Suprapubic skin (tissue), 3 donors: Measurements from ENCODE around the gene MUC4.

Source experiments
- CTCF ChIP-seq, 2 donors: fragments of 200-600 bp in 1 of 2; fragments of 450-650 bp in 1 of 2; sonication (generic) in 1 of 2; IDR thresholded peaks; one replicate each; pipeline ENCODE4 v1.5.1; 2016 to 2019; ENCODE audit warnings: antibody characterized with exemption in 2 of 2, mild to moderate bottlenecking in 1 of 2, moderate library complexity in 1 of 2
- POLR2AphosphoS5 ChIP-seq, 3 donors: sonication (generic); formaldehyde crosslinking; IDR thresholded peaks; one replicate each; pipeline ENCODE4 v1.6.1; 2017; ENCODE audit warnings: antibody characterized with exemption in 3 of 3

DNA sequence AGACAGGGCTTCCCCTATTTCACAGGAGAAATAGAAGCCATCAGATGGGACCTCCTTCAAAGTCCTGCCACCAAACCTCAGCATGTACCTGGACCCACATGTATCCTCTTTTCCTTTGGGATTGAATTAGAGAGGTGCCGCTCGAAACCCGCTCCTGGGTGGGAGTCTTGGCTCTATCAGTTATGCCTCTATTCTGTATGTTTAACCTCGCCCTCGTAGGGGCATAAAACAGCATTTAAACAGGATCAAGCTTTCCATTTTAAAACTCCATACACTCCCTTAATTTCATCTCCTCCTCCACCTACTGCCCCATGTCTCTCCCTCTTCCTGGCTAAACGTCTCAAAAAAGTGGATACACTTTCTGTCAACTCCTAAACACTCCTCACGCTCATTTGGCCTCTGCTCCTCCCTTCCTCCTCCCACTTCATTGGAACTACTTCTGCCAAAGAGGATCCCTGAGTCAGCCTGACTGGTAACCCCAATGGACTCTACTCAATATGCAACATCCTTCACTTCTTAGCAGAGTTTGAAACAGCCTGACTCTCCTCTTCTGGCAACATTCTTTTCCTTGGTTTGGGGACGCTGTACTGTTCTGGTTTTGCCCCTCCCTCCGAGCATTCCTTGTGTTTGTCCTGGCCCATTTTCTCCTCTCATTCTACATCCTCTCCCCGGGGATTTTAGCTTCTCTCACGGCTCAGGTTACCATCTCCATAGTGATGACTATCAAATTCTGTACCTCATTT lies 114.0 kb downstream of the MUC4 start:
- no peak for TF ChIP-seq CTCF (IDR thresholded peaks at IDR 0.05)
- TF ChIP-seq POLR2AphosphoS5 (IDR thresholded peaks at IDR 0.05): no peak
